Mammary epithelial cell (primary cell): Measurements from ENCODE around the gene PIAS4.

Experiments used
- CTCF ChIP-seq, 2 donors: IDR thresholded peaks in 1 of 2; conservative IDR thresholded peaks in 1 of 2; 2 replicates each; pipeline ENCODE4 v1.5.1; 2011 to 2012; ENCODE audit warnings: inconsistent platforms in 2 of 2, low read length in 2 of 2, mild to moderate bottlenecking in 2 of 2, control low read depth in 1 of 2, low read depth in 1 of 2; ENCODE audit not compliant: insufficient read depth in 1 of 2; ENCODE audit errors: extremely low read depth in 1 of 2
- EZH2 ChIP-seq: IDR thresholded peaks from 2 replicates; pipeline ENCODE4 v1.6.1; 2012; ENCODE audit warnings: low read length, inconsistent platforms, borderline replicate concordance

DNA sequence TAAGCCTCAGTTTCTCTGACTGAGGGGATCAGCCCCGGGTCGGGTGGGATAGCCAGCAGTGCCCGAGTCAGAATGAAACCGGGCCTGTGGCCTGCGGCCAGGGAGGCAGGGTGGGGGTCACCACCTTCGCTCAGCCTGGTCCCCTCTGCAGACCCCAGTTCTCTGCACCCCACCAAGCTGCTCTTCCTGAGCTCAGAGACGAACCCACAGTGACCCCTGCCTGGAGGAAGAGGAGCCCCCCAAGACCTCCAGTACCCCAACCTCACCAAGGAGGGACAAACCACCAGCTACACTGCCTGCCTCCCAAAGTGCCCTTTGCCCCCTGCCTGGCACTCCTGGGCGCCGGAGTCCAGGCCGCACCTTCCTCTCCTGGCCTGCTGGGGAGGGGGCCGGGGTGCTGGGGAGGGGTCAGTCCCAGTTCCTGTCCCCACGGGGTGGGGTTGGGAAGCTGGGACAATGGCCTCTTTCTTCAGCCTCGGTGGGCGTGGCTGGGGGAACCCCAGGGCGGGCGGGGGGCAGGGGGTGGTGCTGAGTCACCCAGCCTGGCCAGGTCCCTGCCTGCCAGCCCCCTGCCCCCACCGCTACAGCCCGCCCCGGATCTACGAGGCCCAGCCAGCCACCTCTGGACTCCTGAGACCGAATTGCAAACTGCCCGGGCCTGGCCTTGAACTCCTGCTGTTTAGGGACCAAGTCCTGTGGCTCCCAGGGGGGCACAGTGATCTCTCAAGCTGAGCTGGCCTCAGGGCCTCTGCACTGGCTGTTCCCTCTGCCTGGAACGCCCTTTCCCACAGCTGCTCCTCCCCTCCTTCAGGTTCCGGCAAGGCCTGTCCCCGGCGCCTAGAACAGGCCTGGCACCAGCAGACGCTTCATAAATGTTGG lies 44.8 kb downstream of the PIAS4 start:
- no peak for TF ChIP-seq EZH2
- no peak for TF ChIP-seq CTCF (conservative IDR thresholded peaks at IDR 0.05 in 1 of 2, IDR thresholded peaks at IDR 0.05 in 1 of 2; ENCODE audit: extremely low read depth in 1 of 2, insufficient read depth in 1 of 2, low read depth in 1 of 2, low read length in 2 of 2)
